Liver (tissue), 9 donors: ENCODE results near the gene GZMA. TPM values are rescaled to one million over a fixed set of nuclear protein-coding genes. Genes with fewer than 3 reads are reported as not detected.
"Not testable (repeated sequence)": the region's sequence is repeated elsewhere in the genome, so short reads cannot be mapped to it uniquely, and the experiment has no call there.

ENCODE experiments used
- DNase-seq: peaks from one replicate; pipeline ENCODE4 v3.0.0-alpha.2; 2017; ENCODE audit warnings: low spot score
- H3K27ac ChIP-seq, 2 donors: one replicate each; pipeline ENCODE4 v1.7.0; 2013; ENCODE audit warnings: inconsistent platforms in 2 of 2, low read length in 2 of 2, control low read depth in 1 of 2, low read depth in 1 of 2, mild to moderate bottlenecking in 1 of 2
- H3K27me3 ChIP-seq, 4 donors: one replicate each; pipeline versions ENCODE4 v1.6.1 to v1.7.0; 2013; ENCODE audit warnings: low read length in 3 of 4, inconsistent platforms in 1 of 4, mild to moderate bottlenecking in 1 of 4, moderate library complexity in 1 of 4; ENCODE audit not compliant: control insufficient read depth in 4 of 4, insufficient read depth in 4 of 4
- H3K36me3 ChIP-seq, 4 donors: one replicate each; pipeline versions ENCODE4 v1.6.1 to v1.7.0; 2013; ENCODE audit warnings: low read length in 3 of 4, mild to moderate bottlenecking in 3 of 4, low read depth in 1 of 4, moderate library complexity in 1 of 4; ENCODE audit not compliant: control insufficient read depth in 4 of 4, insufficient read depth in 3 of 4
- H3K4me1 ChIP-seq, 4 donors: one replicate each; pipeline versions ENCODE4 v1.6.1 to v1.7.0; 2013; ENCODE audit warnings: low read length in 3 of 4, mild to moderate bottlenecking in 3 of 4, moderate library complexity in 1 of 4; ENCODE audit not compliant: control insufficient read depth in 4 of 4, insufficient read depth in 4 of 4
- H3K4me3 ChIP-seq, 3 donors: one replicate each; pipeline versions ENCODE4 v1.6.1 to v1.7.0; 2013; ENCODE audit warnings: low read length in 3 of 3, control low read depth in 1 of 3, low read depth in 1 of 3, mild to moderate bottlenecking in 1 of 3
- H3K9ac ChIP-seq, 2 donors: one replicate each; pipeline ENCODE4 v1.7.0; 2013; ENCODE audit warnings: low read length in 2 of 2, mild to moderate bottlenecking in 2 of 2, moderate library complexity in 2 of 2, control low read depth in 1 of 2, low read depth in 1 of 2
- H3K9me3 ChIP-seq, 4 donors: one replicate each; pipeline versions ENCODE4 v1.6.1 to v1.7.0; 2013; ENCODE audit warnings: low read length in 3 of 4; ENCODE audit not compliant: control insufficient read depth in 4 of 4
- EGR1 ChIP-seq, 2 donors: IDR thresholded peaks; 2 replicates each; pipeline ENCODE4 v1.6.1; 2016 to 2018; ENCODE audit warnings: antibody characterized with exemption in 2 of 2, low read depth in 2 of 2
- FOXA1 ChIP-seq: IDR thresholded peaks from 2 replicates; pipeline ENCODE4 v1.6.1; 2016; ENCODE audit warnings: antibody characterized with exemption
- GABPA ChIP-seq, 2 donors: IDR thresholded peaks in 1 of 2; conservative IDR thresholded peaks in 1 of 2; 2 replicates each; pipeline ENCODE4 v1.6.1; 2016; ENCODE audit warnings: antibody characterized with exemption in 2 of 2, mild to moderate bottlenecking in 1 of 2, moderate library complexity in 1 of 2
- HNF4A ChIP-seq, 2 donors: conservative IDR thresholded peaks; 2 replicates each; pipeline ENCODE4 v1.6.1; 2016; ENCODE audit warnings: antibody characterized with exemption in 2 of 2, mild to moderate bottlenecking in 2 of 2
- HNF4G ChIP-seq: IDR thresholded peaks from 2 replicates; pipeline ENCODE4 v1.6.1; 2016; ENCODE audit warnings: antibody characterized with exemption
- JUND ChIP-seq, 2 donors: IDR thresholded peaks; 2 replicates each; pipeline ENCODE4 v1.6.1; 2016; ENCODE audit warnings: antibody characterized with exemption in 2 of 2
- RAD21 ChIP-seq, 2 donors: IDR thresholded peaks; 2 replicates each; pipeline ENCODE4 v1.6.1; 2016; ENCODE audit warnings: antibody characterized with exemption in 2 of 2, mild to moderate bottlenecking in 2 of 2
- RXRA ChIP-seq, 2 donors: IDR thresholded peaks; 2 replicates each; pipeline ENCODE4 v1.6.1; 2017 to 2018; ENCODE audit warnings: antibody characterized with exemption in 2 of 2, mild to moderate bottlenecking in 1 of 2
- YY1 ChIP-seq: IDR thresholded peaks from 2 replicates; pipeline ENCODE4 v1.6.1; 2016; ENCODE audit warnings: antibody characterized with exemption, mild to moderate bottlenecking
- WGBS: extraction: QIAGEN DNeasy Blood & Tissue Kit; methylation state at CpG from one replicate; pipeline ENCODE4 v1.1.7; 2013; 5-methylcytosine and 5-hydroxymethylcytosine counted together
- polyA plus RNA-seq, 2 donors: library from polyadenylated mRNA; stranded (reverse) in 1 of 2; unstranded in 1 of 2; fragments of 200-250 nt in 1 of 2; fragments of >200 nt in 1 of 2; fragmentation: Nextera tagmentation in 1 of 2; extraction: Ambion mirVana in 1 of 2; gene quantifications; one replicate each; pipeline versions ENCODE4 v1.2.1 to v1.2.3, GENCODE V29; 2013 to 2015
- total RNA-seq, 2 donors: library from RNA; depleted of rRNA; stranded (reverse); fragments of >200 nt; gene quantifications; one replicate each; pipeline ENCODE4 v1.2.3, GENCODE V29; 2014
- TF ChIP-seq, protein P1 (sequence below): IDR thresholded peaks from 2 replicates; pipeline ENCODE4 v1.6.1; 2016; ENCODE audit warnings: antibody characterized with exemption
- TF ChIP-seq, protein P2 (sequence below): IDR thresholded peaks from 2 replicates; pipeline ENCODE4 v1.6.1; 2016; ENCODE audit warnings: antibody characterized with exemption, mild to moderate bottlenecking
- TF ChIP-seq, protein P3 (sequence below): fragments of 150-350 bp; IDR thresholded peaks from 2 replicates; pipeline ENCODE4 v1.5.1; 2017; ENCODE audit warnings: improper control_type of control experiment, low read depth, low read length; ENCODE audit not compliant: missing input control
- TF ChIP-seq, protein P4 (sequence below): IDR thresholded peaks from 2 replicates; pipeline ENCODE4 v1.6.1; 2016; ENCODE audit warnings: antibody characterized with exemption
- donor health status: healthy.
- donor health status: healthy.
- donor health status: healthy.
- donor health status: healthy.
- donor health status: healthy.

The GZMA gene
- total and polyA plus RNA-seq, 4 donors, result 1.9 to 2.4 (median 2.1) TPM

DNA sequence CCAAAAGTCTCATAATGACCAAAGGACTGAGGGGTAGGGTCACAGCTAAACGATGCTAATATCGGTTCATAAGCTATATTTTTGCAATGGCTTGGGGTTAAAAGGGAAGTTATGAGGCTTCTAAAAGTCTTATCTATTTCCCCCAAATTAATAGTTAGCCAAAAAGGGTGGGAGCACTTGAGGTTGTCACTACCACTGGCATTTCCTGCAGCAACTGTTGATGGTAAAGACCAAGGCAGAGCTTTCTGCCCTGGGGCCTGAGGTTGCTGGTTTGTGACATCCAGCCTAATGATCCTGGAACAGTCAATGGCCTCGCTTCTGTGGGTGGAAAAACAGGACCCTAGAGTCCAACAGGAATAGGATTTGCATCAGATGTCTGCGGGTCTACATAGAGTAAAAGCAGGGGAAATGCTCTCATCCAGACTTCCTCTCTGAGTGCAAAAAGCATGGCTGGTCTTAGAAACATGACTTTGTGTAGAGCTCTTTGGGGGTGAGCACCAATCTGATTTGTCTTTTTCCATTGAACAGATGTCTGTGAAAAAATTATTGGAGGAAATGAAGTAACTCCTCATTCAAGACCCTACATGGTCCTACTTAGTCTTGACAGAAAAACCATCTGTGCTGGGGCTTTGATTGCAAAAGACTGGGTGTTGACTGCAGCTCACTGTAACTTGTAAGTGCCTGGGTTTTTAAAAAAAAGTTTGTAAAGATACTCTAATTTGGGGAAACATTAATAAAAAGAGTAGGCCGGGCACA is 2.7 kb downstream of the GZMA start:
- H3K9ac ChIP-seq, result no peak overlapping the region
- H3K4me3 ChIP-seq, result no peak overlapping the region
- no peaks in the 10 kb centered on the region for H3K36me3 ChIP-seq
- DNase-seq, result no peak
- H3K27me3 ChIP-seq, result no peaks in the 10 kb centered on the region
- TF ChIP-seq, protein P1, sequence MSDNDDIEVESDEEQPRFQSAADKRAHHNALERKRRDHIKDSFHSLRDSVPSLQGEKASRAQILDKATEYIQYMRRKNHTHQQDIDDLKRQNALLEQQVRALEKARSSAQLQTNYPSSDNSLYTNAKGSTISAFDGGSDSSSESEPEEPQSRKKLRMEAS, result no peak
- TF ChIP-seq, protein P2, sequence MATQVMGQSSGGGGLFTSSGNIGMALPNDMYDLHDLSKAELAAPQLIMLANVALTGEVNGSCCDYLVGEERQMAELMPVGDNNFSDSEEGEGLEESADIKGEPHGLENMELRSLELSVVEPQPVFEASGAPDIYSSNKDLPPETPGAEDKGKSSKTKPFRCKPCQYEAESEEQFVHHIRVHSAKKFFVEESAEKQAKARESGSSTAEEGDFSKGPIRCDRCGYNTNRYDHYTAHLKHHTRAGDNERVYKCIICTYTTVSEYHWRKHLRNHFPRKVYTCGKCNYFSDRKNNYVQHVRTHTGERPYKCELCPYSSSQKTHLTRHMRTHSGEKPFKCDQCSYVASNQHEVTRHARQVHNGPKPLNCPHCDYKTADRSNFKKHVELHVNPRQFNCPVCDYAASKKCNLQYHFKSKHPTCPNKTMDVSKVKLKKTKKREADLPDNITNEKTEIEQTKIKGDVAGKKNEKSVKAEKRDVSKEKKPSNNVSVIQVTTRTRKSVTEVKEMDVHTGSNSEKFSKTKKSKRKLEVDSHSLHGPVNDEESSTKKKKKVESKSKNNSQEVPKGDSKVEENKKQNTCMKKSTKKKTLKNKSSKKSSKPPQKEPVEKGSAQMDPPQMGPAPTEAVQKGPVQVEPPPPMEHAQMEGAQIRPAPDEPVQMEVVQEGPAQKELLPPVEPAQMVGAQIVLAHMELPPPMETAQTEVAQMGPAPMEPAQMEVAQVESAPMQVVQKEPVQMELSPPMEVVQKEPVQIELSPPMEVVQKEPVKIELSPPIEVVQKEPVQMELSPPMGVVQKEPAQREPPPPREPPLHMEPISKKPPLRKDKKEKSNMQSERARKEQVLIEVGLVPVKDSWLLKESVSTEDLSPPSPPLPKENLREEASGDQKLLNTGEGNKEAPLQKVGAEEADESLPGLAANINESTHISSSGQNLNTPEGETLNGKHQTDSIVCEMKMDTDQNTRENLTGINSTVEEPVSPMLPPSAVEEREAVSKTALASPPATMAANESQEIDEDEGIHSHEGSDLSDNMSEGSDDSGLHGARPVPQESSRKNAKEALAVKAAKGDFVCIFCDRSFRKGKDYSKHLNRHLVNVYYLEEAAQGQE, result no peak
- no peak for TF ChIP-seq HNF4G
- TF ChIP-seq RXRA (IDR thresholded peaks at IDR 0.05), result no peak
- no peak for TF ChIP-seq GABPA (IDR thresholded peaks at IDR 0.05 in 1 of 2, conservative IDR thresholded peaks at IDR 0.05 in 1 of 2)
- TF ChIP-seq, protein P3, sequence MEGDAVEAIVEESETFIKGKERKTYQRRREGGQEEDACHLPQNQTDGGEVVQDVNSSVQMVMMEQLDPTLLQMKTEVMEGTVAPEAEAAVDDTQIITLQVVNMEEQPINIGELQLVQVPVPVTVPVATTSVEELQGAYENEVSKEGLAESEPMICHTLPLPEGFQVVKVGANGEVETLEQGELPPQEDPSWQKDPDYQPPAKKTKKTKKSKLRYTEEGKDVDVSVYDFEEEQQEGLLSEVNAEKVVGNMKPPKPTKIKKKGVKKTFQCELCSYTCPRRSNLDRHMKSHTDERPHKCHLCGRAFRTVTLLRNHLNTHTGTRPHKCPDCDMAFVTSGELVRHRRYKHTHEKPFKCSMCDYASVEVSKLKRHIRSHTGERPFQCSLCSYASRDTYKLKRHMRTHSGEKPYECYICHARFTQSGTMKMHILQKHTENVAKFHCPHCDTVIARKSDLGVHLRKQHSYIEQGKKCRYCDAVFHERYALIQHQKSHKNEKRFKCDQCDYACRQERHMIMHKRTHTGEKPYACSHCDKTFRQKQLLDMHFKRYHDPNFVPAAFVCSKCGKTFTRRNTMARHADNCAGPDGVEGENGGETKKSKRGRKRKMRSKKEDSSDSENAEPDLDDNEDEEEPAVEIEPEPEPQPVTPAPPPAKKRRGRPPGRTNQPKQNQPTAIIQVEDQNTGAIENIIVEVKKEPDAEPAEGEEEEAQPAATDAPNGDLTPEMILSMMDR, result no peak
- TF ChIP-seq RAD21 (IDR thresholded peaks at IDR 0.05), result no peak
- TF ChIP-seq EGR1 (IDR thresholded peaks at IDR 0.05; ENCODE audit: low read depth in 2 of 2), result no peak
- no peak for TF ChIP-seq JUND (IDR thresholded peaks at IDR 0.05)
- no peak for TF ChIP-seq HNF4A (conservative IDR thresholded peaks at IDR 0.05)
- no peak for TF ChIP-seq FOXA1
- TF ChIP-seq YY1, result no peak
- TF ChIP-seq, protein P4, sequence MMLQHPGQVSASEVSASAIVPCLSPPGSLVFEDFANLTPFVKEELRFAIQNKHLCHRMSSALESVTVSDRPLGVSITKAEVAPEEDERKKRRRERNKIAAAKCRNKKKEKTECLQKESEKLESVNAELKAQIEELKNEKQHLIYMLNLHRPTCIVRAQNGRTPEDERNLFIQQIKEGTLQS, result no peak
- no peaks in the 10 kb centered on the region for H3K4me1 ChIP-seq
- peaks cover 0 to 2% (median 0%) of the 10 kb centered on the region in 4 donors for H3K9me3 ChIP-seq
- 83% methylated on average over 5 of the region's 5 CpGs for WGBS
- H3K27ac ChIP-seq, result no peak overlapping the region

DNA sequence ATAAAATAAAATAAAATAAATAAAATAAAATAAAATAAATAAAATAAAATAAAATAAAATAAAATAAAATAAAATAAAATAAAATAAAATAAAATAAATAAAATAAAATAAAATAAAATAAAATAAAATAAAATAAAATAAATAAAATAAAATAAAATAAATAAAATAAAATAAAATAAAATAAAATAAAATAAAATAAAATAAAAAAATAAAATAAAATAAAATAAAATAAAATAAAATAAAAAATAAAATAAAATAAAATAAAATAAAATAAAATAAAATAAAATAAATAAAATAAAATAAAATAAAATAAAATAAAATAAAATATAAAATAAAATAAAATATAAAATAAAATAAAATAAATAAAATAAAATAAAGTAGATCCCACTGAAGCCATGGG is 3.5 kb downstream of the GZMA start:
- H3K9me3 ChIP-seq, H3K4me3 ChIP-seq, H3K9ac ChIP-seq, DNase-seq, H3K27ac ChIP-seq, H3K27me3 ChIP-seq, H3K36me3 ChIP-seq, H3K4me1 ChIP-seq: not testable (repeated sequence)
